Chondrocyte (in vitro differentiated cells): Measurements from ENCODE around the gene NXPE4. TPM values are rescaled to one million over a fixed set of nuclear protein-coding genes. Genes with fewer than 3 reads are reported as not detected.
"Not testable (repeated sequence)": the region's sequence is repeated elsewhere in the genome, so short reads cannot be mapped to it uniquely, and the experiment has no call there.

ENCODE experiments used
- DNase-seq: peaks from one replicate; pipeline ENCODE4 v3.0.0; 2021; ENCODE audit warnings: mixed read lengths, low spot score
- H3K27ac Mint-ChIP-seq: one replicate; pipeline ENCODE4 v1.8.0; 2021; ENCODE audit warnings: mild to moderate bottlenecking, moderate library complexity, mixed read lengths; ENCODE audit not compliant: unreplicated experiment
- H3K27me3 Mint-ChIP-seq: 2 replicates; pipeline ENCODE4 v1.8.0; 2021; ENCODE audit warnings: low read depth, mixed read lengths
- H3K36me3 Mint-ChIP-seq: 2 replicates; pipeline ENCODE4 v1.8.0; 2021; ENCODE audit warnings: low read depth, mixed read lengths
- H3K4me1 Mint-ChIP-seq: 2 replicates; pipeline ENCODE4 v1.8.0; 2021; ENCODE audit warnings: low read depth, mild to moderate bottlenecking, mixed read lengths
- H3K4me3 Mint-ChIP-seq: one replicate; pipeline ENCODE4 v1.8.0; 2021; ENCODE audit warnings: mild to moderate bottlenecking, moderate library complexity, mixed read lengths; ENCODE audit not compliant: unreplicated experiment
- H3K9me3 Mint-ChIP-seq: 2 replicates; pipeline ENCODE4 v1.8.0; 2021; ENCODE audit warnings: low read depth, mixed read lengths
- total RNA-seq: library from RNA; stranded (reverse); gene quantifications from 3 replicates; pipeline ENCODE4 v1.2.1, GENCODE V29; 2021
- TF ChIP-seq, protein P1 (sequence below): fragments of 200-600 bp; sonication (generic); IDR thresholded peaks from 2 replicates; pipeline ENCODE4 v1.5.0; 2021; ENCODE audit warnings: antibody characterized with exemption, mild to moderate bottlenecking, moderate library complexity

NXPE4 gene
- total RNA-seq, 1 donor from 2014 or later: not detected

DNA sequence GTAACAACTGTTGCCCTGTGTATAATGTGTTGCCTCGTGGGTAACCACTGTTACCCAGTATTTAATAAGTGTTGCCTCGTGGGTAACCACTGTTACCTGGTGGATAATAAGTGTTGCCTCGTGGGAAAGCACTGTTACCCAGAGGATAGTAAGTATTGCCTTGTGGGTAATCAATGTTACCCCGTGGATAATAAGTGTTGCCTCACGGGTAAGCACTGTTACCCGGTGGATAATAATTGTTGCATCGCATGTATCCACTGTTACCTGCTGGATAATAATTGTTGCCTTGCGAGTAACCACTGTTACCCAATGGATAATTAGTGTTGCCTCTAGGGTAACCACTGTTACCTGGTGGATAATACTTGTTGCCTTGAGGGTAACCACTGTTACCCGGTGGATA is 17.1 kb upstream of the NXPE4 start:
- Mint-ChIP-seq H3K4me3 (no peak overlapping the region), H3K27me3 (no peaks in the 10 kb centered on the region), H3K27ac (no peak overlapping the region), H3K36me3 (no peaks in the 10 kb centered on the region), H3K9me3 (peaks cover 10% of the 10 kb centered on the region), H3K4me1 (no peaks in the 10 kb centered on the region)
- no peak for DNase-seq
- TF ChIP-seq, protein P1, sequence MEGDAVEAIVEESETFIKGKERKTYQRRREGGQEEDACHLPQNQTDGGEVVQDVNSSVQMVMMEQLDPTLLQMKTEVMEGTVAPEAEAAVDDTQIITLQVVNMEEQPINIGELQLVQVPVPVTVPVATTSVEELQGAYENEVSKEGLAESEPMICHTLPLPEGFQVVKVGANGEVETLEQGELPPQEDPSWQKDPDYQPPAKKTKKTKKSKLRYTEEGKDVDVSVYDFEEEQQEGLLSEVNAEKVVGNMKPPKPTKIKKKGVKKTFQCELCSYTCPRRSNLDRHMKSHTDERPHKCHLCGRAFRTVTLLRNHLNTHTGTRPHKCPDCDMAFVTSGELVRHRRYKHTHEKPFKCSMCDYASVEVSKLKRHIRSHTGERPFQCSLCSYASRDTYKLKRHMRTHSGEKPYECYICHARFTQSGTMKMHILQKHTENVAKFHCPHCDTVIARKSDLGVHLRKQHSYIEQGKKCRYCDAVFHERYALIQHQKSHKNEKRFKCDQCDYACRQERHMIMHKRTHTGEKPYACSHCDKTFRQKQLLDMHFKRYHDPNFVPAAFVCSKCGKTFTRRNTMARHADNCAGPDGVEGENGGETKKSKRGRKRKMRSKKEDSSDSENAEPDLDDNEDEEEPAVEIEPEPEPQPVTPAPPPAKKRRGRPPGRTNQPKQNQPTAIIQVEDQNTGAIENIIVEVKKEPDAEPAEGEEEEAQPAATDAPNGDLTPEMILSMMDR: no peak

GRCh38 chr11:114612199-114612598 is 16.6 kb upstream of the NXPE4 start:
- H3K4me3 Mint-ChIP-seq, H3K36me3 Mint-ChIP-seq, H3K9me3 Mint-ChIP-seq, DNase-seq, H3K27ac Mint-ChIP-seq, H3K4me1 Mint-ChIP-seq, H3K27me3 Mint-ChIP-seq: not testable (repeated sequence)

DNA sequence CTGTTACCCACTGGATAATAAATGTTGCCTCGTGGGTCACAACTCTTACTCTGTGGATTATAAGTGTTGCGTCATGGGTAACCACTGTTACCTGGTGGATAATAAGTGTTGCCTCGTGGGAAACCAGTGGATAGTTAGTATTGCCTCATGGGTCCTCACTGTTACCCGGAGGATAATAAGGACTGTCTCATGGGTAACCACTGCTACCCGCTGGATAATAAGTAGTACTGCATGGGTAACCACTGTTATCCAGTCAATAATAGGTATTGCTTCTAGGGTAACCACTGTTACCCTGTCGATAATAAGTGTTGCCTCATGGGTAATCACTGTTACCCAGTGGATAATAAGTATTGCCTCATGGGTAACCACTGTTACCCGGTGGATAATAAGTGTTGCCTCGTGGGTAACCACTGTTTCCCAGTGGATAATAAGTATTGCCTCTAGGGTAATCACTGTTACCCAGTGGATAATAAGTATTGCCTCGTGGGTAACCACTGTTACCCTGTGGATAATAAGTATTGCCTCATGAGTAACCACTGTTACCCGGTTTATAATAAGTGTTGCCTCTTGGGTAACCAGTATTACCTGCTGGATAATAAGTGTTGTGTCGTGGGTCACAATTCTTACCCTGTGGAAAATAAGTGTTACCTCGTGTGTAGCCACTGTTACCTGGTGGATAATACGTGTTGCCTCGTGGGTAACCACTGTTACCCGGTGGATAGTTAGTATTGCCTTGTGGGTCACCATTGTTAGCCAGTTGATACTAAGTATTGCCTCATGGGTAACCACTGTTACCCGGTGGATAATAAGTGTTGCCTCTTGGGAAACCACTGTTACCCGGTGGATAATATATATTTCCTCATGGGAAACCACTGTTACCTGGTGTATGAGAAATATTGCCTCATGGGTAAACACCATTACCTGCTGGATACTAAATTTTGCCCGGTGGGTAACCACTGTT is 15.7 kb upstream of the NXPE4 start:
- H3K9me3 Mint-ChIP-seq: peaks cover 9% of the 10 kb centered on the region
- no peak overlapping the region for H3K27ac Mint-ChIP-seq
- no peak for DNase-seq
- no peaks in the 10 kb centered on the region for H3K36me3 Mint-ChIP-seq
- no peak overlapping the region for H3K4me3 Mint-ChIP-seq
- no peaks in the 10 kb centered on the region for H3K4me1 Mint-ChIP-seq
- H3K27me3 Mint-ChIP-seq: no peaks in the 10 kb centered on the region
- TF ChIP-seq, protein P1: peak; percentile 42

DNA sequence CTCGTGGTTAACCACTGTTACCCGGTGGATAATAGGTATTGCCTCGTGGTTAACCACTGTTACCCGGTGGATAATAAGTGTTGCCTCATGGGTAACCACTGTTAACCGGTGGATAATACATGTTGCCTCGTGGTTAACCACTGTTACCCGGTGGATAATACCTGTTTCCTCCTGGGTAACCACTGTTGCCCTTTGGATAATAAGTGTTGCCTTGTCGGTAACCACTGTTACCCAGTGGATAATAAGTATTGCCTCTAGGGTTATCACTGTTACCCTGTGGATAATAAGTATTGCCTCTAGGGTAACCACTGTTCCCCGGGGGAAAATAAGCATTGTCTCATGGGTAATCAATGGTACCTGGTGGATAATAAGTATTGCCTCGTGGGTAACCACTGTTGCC is 15.0 kb upstream of the NXPE4 start:
- no peak overlapping the region for H3K27ac Mint-ChIP-seq
- peaks cover 9% of the 10 kb centered on the region for H3K9me3 Mint-ChIP-seq
- TF ChIP-seq, protein P1: no peak
- H3K4me1 Mint-ChIP-seq: no peaks in the 10 kb centered on the region
- no peaks in the 10 kb centered on the region for H3K36me3 Mint-ChIP-seq
- no peaks in the 10 kb centered on the region for H3K27me3 Mint-ChIP-seq
- no peak overlapping the region for H3K4me3 Mint-ChIP-seq
- no peak for DNase-seq

DNA sequence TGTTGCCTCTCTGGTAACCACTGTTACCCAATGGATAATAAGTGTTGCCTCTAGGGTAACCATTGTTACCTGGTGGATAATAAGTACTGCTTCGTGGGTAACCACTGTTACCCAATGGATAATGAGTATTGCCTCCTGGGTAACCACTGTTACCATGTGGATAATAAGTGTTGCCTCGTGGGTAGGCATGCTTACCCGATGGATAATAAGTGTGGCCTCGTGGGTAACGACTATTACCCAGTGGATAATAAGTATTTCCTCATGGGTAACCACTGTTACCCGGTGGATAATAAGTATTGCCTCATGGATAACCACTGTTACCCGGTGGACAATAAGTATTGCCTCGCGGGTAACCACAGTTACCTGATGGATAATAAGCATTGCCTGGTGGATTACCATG is 13.8 kb upstream of the NXPE4 start:
- H3K4me3 Mint-ChIP-seq: no peak overlapping the region
- H3K27me3 Mint-ChIP-seq: no peaks in the 10 kb centered on the region
- no peak for DNase-seq
- peaks cover 12% of the 10 kb centered on the region for H3K9me3 Mint-ChIP-seq
- no peaks in the 10 kb centered on the region for H3K4me1 Mint-ChIP-seq
- no peak overlapping the region for H3K27ac Mint-ChIP-seq
- H3K36me3 Mint-ChIP-seq: no peaks in the 10 kb centered on the region
- TF ChIP-seq, protein P1: no peak

DNA sequence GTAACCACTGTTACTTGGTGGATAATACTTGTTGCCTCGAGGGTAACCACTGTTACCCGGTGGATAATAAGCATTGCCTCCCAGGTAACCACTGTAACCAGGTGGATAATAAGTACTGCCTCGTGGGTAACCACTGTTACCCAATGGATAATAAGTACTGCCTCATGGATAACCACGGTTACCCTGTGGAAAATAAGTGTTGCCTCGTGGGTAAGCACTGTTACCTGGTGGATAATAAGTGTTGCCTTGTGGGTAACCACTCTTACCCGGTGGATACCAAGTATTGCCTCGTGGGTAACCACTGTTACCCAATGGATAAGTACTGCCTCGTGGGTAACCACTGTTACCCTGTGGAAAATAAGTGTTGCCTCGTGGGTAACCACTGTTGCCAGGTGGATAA is 13.0 kb upstream of the NXPE4 start:
- not testable (repeated sequence) for H3K27ac Mint-ChIP-seq, DNase-seq, H3K36me3 Mint-ChIP-seq, H3K4me3 Mint-ChIP-seq, H3K27me3 Mint-ChIP-seq, H3K4me1 Mint-ChIP-seq
- peaks cover 12% of the 10 kb centered on the region for H3K9me3 Mint-ChIP-seq
